HG03439 (cell line): Measurements from ENCODE around the gene OPRM1.

ENCODE experiments used
- ATAC-seq: cut with Tn5 transposase; IDR thresholded peaks from one replicate; pipeline ENCODE4 v1.9.1; 2021; ENCODE audit warnings: mild to moderate bottlenecking, moderate library complexity; ENCODE audit not compliant: unreplicated experiment

OPRM1 gene

DNA sequence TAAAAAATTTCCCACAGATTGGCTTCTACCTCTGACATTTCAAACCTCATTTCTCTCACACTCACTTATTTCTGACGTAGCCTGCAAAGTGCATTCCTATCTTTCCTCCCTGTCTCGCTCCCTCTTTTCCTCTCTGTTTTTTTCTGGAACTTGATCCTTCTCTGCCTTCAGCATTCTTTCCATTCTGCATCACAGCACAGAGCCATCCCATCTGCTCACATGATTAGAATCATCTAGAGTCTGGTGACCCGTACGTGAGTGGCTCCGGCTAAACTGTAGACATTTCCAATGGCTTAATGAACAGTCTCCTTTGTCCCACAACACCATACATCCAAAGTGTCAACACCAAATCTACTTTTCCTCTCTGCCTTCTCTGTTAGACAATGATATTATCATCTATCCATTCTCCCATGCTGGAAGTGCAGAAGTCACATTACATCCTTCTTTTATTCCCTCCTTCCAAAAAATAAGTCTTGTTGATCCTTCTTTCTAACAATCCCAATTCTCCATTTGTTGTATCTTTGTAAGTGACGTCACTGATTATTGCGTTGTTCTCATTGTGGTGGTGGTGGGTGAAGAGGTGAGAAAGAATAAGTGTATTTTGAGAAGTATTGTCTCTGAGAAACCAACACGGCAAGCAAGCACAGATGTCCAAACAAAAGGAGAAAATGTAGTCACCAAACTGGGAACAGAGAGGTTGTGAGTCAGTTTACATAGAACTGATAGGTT lies 41.6 kb downstream of the OPRM1 start:
- ATAC-seq: no peak

DNA sequence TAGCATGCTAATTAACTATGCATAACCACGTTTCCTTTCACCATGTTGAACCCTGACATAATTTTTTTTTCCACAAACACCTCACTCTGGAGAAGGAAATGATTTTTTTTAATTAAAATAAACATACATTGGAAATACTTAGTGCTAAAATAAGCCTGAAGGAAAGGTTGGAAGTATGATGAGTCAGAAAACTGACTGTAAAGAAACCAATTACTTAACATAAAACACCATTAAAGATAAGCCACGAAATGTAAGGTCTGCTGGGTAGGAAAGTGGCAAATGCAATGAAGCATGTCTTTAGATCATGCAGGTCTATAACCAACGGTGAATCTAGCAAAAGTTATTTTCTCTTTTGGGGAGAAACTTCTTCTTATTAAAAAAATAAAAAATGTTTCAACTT lies 47.5 kb downstream of the OPRM1 start:
- ATAC-seq: no peak

DNA sequence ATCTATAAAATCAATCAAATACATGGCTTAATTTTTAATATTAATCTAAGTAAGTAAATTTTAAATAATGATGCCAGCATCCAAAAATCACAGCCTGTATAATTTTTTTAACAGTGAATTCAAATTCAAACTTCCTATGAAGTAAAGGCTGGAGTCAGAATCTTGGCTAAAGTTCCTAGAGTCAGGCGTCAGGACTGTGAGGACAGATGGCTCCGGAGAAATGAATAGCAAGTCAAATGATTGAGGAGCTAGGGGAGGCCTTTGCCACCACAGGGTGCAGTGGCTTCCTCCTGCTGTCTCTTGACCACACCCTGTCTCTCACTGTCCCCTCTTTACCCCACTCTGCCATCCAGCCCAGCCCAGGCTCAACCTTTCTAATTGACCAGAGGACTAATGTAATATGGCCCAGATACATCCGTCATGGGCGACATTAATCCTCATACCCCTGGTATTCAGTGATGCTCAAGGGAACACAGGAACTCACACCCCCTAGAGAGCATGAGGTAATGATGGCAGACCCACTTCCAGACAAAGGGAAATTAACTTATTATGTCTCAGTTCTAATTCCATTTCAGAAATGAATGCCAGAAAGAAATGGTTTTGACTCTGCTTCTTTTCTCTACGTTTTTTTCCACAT lies 53.4 kb downstream of the OPRM1 start:
- no peak for ATAC-seq

DNA sequence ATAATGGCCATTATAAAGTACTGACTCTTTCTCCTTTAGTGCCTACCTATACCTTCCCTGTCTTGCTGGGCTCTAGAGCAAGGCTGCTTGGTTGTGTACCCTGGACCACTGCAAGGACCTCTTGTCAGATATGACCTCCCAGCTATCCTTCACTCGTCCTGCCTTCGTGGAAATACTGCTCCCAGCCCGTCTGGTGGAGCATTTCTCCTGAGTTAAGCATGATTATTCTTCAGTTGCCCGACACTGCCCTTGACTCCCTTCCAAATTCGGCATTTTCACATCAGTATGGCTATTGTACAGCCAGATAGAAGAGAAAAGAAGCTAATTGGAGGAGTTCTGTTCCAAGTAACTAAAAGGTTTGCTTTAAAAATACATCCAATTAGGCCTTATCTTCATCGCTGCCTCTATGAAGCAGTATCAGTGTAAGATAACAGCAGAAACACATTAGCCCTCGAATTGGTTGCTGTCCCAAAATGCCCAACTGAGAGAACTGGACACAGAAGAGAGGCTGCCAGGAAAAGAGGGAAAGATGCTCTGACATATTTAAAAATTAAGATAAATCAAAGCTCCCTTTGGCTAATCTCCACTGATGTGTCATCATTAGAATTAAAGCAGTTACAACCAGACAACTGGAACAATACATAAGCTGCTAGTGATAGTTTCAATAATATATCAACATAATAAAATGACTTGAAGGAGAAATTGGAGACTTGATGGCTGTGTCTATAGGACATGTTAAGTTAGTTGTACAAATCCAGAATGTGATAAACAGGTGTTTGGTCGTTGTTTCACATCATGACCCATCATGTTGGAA lies 54.4 kb downstream of the OPRM1 start:
- no peak for ATAC-seq

DNA sequence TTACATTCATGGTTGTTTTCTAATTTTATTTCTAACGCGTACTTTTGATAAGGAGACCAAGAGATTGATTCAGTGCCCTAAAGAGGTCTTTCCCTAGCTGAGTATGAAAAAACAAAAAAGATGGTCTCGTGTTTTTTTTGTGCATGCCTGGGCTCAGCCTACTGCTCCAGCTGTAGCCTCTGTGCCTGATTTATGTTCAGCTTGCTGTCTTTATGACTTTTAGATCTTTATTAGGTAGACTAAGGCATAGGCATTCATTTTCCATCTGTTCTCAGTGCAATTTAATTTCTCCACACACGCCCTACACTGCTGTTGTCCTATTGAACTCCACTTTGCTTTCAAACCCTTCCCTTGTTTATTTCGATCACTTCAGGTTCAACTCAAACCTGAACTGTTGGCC lies 56.5 kb downstream of the OPRM1 start:
- ATAC-seq: no peak

DNA sequence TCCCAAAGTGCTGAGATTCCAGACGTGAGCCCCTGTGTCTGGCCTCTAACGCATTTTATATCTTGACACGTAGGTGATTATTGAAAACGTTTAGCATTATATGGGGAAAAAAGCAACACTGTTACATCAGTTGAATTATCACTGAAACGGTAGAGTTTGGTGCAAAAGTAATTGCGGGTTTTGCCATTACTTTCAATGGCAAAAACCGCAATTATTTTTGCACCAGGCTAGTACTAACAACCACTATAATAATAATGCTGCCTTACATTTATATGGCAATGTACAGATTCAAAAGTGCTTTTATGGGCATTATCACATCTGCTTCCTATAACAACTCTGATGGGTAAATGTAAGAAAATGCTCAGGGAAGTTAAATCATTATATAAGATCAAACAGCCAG lies 57.3 kb downstream of the OPRM1 start:
- ATAC-seq: no peak

DNA sequence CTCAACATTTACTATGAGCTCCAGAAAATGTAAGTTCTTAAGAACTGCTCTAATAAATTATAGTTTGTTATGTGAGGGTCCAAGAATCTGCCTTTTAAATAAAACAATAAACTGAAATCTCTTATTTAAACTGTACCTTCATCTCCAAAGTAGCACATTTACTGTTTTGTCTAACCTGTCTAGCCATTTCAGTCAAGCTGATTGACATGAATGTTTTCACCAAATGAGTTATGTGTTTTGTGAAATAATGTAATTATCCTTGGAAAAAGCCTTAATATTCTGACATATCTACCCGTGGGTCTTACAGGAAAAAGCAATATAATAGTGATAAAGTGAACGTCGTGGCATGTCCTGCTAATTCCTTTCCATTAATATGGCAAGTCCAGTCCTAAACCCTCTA lies 57.8 kb downstream of the OPRM1 start:
- ATAC-seq: no peak

DNA sequence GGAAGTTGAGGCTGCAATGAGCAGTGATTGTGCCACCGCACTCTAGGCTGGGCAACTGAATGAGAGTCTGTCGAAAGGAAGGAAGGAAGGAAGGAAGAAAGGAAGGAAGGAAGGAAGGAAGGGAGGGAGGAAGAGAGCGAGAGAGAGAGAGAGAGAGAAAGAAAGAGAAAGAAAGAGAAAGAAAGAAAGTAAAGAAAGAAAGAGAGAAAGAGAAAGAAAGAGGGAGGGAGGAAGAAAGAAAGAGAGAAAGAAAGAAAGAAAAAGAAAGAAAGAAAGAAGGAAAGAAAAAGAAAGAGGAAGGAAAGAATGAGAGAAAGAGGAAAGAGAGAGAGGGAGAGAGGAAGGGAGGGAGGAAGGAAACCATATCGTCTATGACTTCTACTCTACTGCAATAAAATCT lies 60.2 kb downstream of the OPRM1 start:
- no peak for ATAC-seq

DNA sequence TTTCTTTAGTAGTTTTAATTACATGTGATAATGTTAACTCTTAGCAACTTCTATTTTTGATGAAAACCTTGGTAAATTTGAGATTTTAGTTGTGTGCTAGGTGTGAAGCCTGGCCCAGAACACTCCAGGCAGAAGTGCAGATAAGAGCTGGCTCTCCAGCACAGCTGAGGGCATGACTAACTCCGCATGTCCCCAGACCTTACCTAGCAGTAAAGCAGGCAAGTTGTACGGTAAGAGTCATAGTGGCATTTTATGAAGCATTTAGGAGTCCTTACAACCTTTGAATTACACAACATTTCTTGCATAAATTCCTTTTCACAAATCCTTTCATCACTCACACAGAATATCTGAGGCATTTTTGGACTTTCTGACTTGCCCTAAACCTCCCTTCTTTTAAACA lies 67.2 kb downstream of the OPRM1 start:
- ATAC-seq: no peak

DNA sequence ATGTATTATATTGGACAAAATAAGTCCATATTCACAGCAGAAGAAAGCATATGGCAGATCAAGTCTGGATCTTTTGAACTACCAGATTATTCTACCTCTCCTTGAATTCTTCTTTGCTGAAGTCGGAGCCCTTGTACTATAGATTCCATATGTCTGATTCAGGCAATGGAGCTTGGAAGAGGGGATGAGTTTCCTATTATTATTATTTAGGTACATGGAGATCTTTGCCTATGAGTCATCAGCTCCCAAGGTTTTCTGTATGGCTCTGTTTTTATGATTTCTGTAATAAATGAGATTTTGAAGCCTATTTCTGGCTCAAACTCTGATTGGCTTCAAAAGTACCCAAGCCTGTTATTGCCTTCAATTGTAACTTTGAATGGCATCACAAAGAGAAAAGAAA lies 72.0 kb downstream of the OPRM1 start:
- ATAC-seq: no peak

DNA sequence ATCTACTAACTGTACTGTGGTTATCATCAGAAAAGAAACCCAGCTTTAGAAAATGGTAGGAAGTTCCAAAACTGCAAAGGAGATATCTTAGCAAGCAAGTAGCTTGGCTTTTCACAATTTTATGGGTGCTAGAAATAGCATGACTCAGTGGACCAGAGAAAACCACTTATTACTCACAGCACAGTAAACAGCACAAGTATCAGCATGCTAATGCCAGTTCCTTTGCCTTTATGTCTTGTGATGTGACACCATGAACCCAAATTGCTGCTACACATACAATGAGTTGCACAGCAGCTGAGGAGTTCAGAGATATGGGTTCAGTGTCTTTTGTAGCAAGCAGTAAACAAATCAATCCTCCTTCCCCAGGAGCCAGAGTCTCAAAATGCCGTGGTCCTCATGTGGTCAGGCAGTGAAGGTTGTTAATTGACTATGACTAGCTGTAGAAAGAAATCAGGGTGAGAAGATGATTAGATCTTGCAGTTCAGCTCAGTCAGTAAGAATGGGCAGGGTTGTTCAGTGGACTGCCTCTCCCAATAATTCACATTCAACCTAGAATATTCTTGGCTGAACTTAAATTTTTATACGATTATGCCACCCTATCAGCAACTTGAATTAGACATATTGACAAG lies 73.3 kb downstream of the OPRM1 start:
- ATAC-seq: no peak

DNA sequence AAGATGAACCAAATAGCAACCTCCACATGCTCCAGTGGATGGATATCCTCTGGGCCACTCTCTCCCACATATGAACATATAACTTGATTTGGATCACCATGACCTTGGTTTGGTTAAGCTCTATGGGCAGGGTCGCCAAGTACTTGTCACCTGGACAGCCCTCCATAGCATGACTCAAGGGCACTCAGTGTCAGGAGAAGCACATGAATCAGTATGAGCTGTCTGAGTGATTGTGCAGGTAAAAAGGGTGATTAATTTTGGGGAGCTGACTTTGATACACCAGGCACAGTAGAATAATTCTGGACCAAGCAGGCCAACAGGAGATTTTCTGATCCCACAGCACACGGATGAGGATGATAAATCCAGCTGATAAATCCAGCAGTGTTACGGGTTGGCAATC lies 74.4 kb downstream of the OPRM1 start:
- ATAC-seq: no peak

DNA sequence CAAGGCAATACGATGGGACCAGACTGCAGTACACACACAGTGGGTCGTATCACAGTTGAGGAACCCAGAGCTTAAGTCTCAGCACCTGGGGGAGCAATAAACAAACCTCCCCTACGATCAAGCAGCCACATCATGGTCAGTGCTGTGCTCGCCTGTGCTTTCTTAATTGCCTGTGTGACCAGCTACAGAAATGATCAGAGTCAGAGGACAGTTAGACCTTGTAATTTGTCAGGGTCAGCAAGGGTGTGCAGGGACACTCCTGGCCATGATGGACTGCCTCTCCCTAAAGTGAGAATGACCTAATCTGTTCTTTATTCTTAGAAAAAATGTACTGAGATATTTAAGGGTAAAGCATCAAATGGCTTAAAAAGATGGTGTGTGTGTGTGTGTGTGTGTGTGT lies 78.4 kb downstream of the OPRM1 start:
- ATAC-seq: no peak

DNA sequence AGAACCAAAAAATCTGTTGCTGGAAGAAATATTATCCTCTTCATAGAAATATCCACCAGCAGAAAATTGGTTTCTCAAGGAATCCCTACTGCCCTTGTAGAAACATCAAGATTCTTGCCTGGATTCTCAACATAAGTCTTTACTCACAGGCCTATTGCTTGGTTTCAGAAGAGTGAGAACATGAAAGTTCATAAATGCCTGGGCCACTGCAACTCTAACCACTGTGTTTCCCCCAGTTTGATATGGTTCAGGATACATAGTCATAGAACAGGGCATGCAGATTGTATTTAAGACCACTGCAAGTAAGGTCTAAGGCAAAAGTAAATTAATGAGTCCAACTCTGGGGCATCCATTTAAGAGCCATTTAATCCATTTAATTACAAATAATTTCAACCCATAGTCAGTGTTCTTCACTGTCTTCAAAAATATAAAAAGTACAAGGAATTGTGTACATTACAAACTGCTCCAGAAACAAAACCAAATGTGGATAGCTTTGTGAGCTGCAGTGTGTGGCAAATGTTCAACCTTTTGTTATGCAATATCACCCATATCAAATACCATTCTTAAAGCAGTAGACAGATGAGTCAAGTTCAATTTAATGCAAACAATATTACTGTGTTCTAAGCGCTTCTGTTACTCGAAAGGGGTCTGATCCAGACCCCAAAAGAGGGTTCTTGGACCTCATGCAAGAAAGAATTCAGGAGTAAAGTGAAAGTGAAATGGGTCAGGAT lies 83.3 kb downstream of the OPRM1 start:
- ATAC-seq: no peak

DNA sequence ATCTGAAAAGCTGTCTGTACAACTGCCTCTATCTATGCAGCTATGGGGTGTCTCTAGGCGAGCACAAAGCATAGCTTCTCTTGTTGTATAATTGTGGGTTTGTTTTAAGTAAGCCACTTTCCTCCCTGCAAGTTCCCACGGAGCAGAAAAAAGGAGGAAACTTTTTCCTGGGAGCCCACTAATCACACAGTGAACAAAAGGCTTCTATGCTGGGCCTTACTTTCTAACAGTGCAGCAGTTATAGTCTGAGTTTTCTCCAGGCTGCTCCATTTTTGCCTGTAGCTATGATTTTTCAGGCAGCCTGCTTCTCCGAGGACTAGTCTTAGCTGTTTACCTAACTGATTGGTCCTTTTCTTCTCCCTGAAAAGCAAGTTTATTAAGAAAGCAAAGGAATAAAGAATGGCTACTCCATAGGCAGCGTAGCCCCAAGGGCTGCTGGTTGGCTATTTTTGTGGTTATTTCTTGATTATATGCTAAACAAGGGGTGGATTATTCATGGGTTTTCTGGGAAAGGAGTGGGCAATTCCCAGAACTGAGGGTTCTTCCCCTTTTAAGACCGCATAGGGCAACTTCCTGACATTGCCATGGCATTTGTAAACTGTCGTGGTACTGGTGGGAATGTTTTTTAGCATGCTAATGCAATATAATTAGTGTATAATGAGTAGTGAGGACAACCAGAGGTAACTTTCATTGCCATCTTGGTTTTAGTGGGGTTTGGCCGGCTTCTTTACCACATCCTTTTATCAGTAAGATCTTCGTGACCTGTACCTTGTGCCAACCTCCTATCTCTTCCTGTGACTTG lies 84.3 kb downstream of the OPRM1 start:
- ATAC-seq: no peak

DNA sequence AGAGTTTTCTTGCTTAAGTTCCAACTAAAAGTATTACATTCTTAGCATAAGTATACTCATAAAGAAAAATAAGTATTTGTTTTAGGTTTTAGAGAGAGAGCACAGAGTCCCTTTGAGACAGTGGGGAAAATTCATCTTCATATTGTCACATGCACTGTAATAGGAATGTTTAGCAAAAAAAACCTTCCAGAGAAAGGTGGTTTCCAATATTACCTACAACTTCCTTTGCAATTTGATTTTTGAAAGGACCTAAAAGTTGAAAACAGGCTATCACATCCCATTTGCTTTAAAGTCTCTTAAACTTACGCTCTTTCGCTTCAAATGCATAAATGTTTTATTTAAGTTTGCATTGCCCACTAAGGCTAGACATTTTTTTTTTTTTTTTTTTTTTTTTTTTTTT lies 86.4 kb downstream of the OPRM1 start:
- ATAC-seq: no peak

DNA sequence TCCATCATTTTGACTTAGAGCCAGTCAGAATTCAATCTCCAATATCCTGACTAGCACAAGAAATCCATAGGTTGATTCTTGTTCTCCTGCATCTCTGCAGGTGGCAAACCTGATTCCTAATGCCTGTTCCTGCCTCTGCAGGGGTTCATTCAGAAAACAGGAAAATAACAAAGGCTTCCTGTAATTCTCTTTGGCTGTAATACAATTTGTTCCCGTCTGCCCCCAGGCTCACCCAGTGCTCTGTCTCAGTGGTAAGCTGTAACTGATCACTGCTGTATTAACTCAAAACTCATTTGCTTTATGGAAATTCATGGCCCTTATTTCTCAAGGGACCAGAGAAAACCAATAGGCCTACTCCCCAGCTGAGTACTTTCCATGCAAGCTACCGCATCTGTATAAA lies 88.6 kb downstream of the OPRM1 start:
- no peak for ATAC-seq

DNA sequence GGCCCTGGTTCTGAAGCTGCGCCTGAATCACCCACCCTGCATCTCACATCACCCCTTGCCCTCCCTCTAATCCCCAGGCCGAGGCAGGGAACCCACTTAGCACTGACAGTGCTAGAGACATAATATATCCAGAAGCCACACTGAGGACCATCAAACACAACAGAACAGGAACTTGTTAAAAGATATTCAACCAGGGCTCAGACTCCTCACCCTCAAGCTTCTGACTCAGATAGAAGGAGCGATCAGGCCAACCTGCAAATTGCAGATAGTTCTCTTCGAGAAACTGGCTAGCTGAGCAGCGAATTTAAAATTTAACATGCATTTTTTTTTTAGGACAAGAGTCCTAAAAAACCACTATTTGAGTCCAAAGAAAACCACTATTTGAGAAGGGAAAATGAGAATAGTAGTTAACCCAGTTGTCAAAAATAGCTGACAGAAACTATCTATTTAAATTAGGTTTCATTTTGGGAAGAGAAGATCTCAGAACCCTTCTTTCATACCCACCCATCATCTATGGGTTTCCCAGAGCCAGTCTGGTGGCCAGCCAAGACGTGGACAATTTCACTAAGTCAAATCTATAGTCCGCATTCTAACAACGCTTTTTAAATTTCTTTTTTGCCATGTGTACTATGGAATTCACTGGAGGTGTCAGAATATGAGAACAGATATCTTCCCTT lies 95.6 kb downstream of the OPRM1 start:
- ATAC-seq: no peak

DNA sequence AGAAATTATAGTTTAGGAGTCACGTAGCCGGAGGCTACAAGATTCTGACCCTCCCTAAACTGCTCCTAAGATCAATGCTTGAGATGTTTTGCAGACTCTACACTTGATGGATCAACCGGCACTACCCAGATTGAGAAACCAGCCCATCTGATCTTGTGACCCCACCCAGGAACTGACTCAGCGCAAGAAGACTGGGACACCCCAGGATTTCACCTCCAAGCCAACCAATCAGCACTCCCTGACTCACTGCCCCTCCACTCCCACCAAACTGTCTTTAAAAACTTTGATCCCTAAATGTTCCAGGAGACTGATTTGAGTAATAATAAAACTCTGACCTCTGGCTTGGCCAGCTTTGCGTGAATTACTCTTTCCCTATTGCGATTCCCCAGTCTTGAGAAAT lies 99.8 kb downstream of the OPRM1 start:
- ATAC-seq: no peak

DNA sequence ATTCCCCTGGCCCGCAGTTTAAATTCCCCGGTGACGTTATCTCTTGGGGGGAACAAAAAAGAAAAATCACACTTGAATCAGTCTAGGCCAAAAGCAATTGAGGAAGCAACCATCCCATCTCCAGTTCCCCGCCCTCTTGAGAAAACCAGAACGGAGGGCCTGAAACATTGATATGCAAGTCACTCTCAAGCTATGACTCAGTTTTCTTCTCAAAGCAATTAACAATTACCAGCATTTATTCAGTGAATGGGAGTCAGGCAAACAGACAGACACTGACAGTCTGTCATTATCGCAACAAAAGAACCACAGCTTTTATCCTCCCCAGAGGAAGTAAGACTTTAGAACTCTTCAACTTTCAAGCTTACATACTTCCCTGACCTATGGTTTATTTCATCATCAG lies 100.9 kb downstream of the OPRM1 start:
- no peak for ATAC-seq
